HepG2 (cell line): ENCODE measurements around the gene CAPN6. TPM values are rescaled to one million over a fixed set of nuclear protein-coding genes. Genes with fewer than 3 reads are reported as not detected.

Experiments used
- CREM ChIP-seq, 2 experiments: sonication (generic) in 1 of 2; formaldehyde crosslinking in 1 of 2; IDR thresholded peaks; 2 replicates each; pipeline versions ENCODE4 v1.4.0 to v1.6.1; 2016 to 2020; ENCODE audit warnings: antibody characterized with exemption in 1 of 2, mild to moderate bottlenecking in 1 of 2, missing genetic modification reagents in 1 of 2
- MIXL1 ChIP-seq: IDR thresholded peaks from 2 replicates; pipeline ENCODE4 v1.6.1; 2016
- MXI1 ChIP-seq: IDR thresholded peaks from 3 replicates; pipeline ENCODE4 v1.6.1; 2012; ENCODE audit warnings: low read depth, low read length, inconsistent platforms, borderline replicate concordance
- THYN1 ChIP-seq: sonication (generic); formaldehyde crosslinking; IDR thresholded peaks from 2 replicates; pipeline ENCODE4 v1.8.1; 2023; ENCODE audit warnings: low read depth, mild to moderate bottlenecking, moderate library complexity, missing genetic modification reagents, borderline replicate concordance
- ZC3H13 ChIP-seq: sonication (generic); formaldehyde crosslinking; IDR thresholded peaks from 2 replicates; pipeline ENCODE4 v1.8.1; 2023; ENCODE audit warnings: mild to moderate bottlenecking, missing genetic modification reagents, moderate library complexity
- ZFX ChIP-seq: sonication (generic); formaldehyde crosslinking; IDR thresholded peaks from 2 replicates; pipeline ENCODE4 v1.4.0; 2020; ENCODE audit warnings: mild to moderate bottlenecking, low read depth, missing genetic modification reagents, moderate library complexity
- ZNF543 ChIP-seq: sonication (generic); formaldehyde crosslinking; IDR thresholded peaks from 2 replicates; pipeline ENCODE4 v1.4.0; 2020; ENCODE audit warnings: mild to moderate bottlenecking, missing genetic modification reagents
- polyA plus RNA-seq, 8 experiments: library from polyadenylated mRNA; depleted of rRNA in 3 of 8; stranded (reverse) in 7 of 8; unstranded in 1 of 8; fragments of >200 nt; fragmentation: Illumina TruSeq in 4 of 8; extraction: Trizol in 4 of 8; gene quantifications; 2 replicates each; pipeline versions ENCODE4 v1.2.1 to v1.2.3, GENCODE V29; 2011 to 2016; ENCODE audit warnings: low read depth in 4 of 8, missing spikeins in 1 of 8, mixed read lengths in 1 of 8; ENCODE audit not compliant: insufficient read depth in 1 of 8
- total RNA-seq, 5 experiments: library from RNA; depleted of rRNA; stranded (reverse); fragments of >200 nt; fragmentation: Illumina TruSeq; extraction: Trizol; gene quantifications; 2 replicates each; pipeline ENCODE4 v1.2.3, GENCODE V29; 2016; ENCODE audit warnings: low read depth in 1 of 5
- TF ChIP-seq, protein P1 (sequence below): IDR thresholded peaks from 2 replicates; pipeline ENCODE4 v1.6.1; 2016; ENCODE audit warnings: low read depth, control low read depth
- TF ChIP-seq, protein P2 (sequence below): sonication (generic); formaldehyde crosslinking; IDR thresholded peaks from 2 replicates; pipeline ENCODE4 v1.4.0; 2020; ENCODE audit warnings: mild to moderate bottlenecking, missing genetic modification reagents, borderline replicate concordance
- TF ChIP-seq, protein P3 (sequence below): sonication (generic); formaldehyde crosslinking; IDR thresholded peaks from 2 replicates; pipeline ENCODE4 v1.5.1; 2020; ENCODE audit warnings: mild to moderate bottlenecking, moderate library complexity, missing genetic modification reagents

Gene CAPN6
- total and polyA plus RNA-seq, 2 of the 13 experiments (the other 11 are each of a cell fraction or from before 2014, with no cell fraction given), result not detected

DNA sequence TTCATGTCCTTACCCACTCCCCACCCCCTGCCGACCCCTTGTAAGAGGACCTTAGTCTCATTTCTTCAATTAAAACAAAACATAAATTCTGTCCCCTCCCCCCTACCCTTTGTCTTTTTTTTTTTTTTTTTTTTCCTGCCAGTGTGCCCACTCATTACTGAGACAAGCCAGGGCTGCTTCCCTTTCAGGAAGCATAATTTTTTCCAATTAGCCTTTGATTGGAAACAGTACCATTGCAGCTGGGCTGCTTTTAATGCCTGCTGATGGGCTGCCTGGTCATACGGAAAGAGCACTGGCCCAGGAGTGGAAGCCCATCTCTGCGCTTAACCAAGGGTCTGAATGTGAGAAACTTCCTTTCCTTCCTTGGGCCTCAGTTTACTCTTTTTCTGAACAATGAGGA lies 18.6 kb upstream of the CAPN6 start (continued):
- TF ChIP-seq MXI1 (no peak), ZFX (CRISPR knock-in tag) (no peak), THYN1 (no peak), MIXL1 (CRISPR knock-in tag) (no peak), CREM (IDR thresholded peaks at IDR 0.05) (no peak), CREM (CRISPR knock-in tag; IDR thresholded peaks at IDR 0.05) (no peak), ZC3H13 (CRISPR knock-in tag) (no peak), ZNF543 (no peak)
- TF ChIP-seq, protein P1, sequence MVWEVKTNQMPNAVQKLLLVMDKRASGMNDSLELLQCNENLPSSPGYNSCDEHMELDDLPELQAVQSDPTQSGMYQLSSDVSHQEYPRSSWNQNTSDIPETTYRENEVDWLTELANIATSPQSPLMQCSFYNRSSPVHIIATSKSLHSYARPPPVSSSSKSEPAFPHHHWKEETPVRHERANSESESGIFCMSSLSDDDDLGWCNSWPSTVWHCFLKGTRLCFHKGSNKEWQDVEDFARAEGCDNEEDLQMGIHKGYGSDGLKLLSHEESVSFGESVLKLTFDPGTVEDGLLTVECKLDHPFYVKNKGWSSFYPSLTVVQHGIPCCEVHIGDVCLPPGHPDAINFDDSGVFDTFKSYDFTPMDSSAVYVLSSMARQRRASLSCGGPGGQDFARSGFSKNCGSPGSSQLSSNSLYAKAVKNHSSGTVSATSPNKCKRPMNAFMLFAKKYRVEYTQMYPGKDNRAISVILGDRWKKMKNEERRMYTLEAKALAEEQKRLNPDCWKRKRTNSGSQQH (CRISPR knock-in tag), result no peak
- TF ChIP-seq, protein P2, sequence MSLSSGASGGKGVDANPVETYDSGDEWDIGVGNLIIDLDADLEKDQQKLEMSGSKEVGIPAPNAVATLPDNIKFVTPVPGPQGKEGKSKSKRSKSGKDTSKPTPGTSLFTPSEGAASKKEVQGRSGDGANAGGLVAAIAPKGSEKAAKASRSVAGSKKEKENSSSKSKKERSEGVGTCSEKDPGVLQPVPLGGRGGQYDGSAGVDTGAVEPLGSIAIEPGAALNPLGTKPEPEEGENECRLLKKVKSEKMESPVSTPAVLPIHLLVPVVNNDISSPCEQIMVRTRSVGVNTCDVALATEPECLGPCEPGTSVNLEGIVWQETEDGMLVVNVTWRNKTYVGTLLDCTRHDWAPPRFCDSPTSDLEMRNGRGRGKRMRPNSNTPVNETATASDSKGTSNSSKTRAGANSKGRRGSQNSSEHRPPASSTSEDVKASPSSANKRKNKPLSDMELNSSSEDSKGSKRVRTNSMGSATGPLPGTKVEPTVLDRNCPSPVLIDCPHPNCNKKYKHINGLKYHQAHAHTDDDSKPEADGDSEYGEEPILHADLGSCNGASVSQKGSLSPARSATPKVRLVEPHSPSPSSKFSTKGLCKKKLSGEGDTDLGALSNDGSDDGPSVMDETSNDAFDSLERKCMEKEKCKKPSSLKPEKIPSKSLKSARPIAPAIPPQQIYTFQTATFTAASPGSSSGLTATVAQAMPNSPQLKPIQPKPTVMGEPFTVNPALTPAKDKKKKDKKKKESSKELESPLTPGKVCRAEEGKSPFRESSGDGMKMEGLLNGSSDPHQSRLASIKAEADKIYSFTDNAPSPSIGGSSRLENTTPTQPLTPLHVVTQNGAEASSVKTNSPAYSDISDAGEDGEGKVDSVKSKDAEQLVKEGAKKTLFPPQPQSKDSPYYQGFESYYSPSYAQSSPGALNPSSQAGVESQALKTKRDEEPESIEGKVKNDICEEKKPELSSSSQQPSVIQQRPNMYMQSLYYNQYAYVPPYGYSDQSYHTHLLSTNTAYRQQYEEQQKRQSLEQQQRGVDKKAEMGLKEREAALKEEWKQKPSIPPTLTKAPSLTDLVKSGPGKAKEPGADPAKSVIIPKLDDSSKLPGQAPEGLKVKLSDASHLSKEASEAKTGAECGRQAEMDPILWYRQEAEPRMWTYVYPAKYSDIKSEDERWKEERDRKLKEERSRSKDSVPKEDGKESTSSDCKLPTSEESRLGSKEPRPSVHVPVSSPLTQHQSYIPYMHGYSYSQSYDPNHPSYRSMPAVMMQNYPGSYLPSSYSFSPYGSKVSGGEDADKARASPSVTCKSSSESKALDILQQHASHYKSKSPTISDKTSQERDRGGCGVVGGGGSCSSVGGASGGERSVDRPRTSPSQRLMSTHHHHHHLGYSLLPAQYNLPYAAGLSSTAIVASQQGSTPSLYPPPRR (CRISPR knock-in tag), result no peak
- TF ChIP-seq, protein P3, sequence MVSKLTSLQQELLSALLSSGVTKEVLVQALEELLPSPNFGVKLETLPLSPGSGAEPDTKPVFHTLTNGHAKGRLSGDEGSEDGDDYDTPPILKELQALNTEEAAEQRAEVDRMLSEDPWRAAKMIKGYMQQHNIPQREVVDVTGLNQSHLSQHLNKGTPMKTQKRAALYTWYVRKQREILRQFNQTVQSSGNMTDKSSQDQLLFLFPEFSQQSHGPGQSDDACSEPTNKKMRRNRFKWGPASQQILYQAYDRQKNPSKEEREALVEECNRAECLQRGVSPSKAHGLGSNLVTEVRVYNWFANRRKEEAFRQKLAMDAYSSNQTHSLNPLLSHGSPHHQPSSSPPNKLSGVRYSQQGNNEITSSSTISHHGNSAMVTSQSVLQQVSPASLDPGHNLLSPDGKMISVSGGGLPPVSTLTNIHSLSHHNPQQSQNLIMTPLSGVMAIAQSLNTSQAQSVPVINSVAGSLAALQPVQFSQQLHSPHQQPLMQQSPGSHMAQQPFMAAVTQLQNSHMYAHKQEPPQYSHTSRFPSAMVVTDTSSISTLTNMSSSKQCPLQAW (CRISPR knock-in tag), result no peak
